Panc1 (cell line): ENCODE results near the gene BLCAP. TPM values are rescaled to one million over a fixed set of nuclear protein-coding genes. Genes with fewer than 3 reads are reported as not detected.

Experiments used
- ATAC-seq: fragments of 200-7000 bp; cut with Tn5 transposase; 2 replicates; pipeline ENCODE4 v1.9.1; 2020; ENCODE audit warnings: mild to moderate bottlenecking, moderate library complexity
- BruUV-seq: library from RNA; stranded (reverse); fragments of 400-500 nt; replicated peaks from 2 replicates; lab custom pipeline; 2021; lab: Mats Ljungman, UMichigan
- CTCF ChIA-PET: fragments of 300-600 bp; sonication (Branson Sonifier 250); formaldehyde crosslinking; loops from one replicate; lab custom pipeline; 2022; ENCODE audit warnings: antibody characterized with exemption; lab: Charles Lee
- POLR2A ChIA-PET: fragments of 300-600 bp; sonication (Branson Sonifier 250); formaldehyde crosslinking; loops from one replicate; lab custom pipeline; 2022; ENCODE audit warnings: antibody characterized with exemption; lab: Charles Lee
- DNase-seq: peaks from one replicate; pipeline ENCODE4 v3.0.0-alpha.2; 2010; ENCODE audit warnings: low read depth, low spot score
- H3K27ac ChIP-seq: 2 replicates; pipeline ENCODE4 v1.5.1; 2011; ENCODE audit warnings: mild to moderate bottlenecking, low read length, inconsistent platforms
- H3K27me3 ChIP-seq: fragments of 200-500 bp; sonication (Bioruptor generic); 2 replicates; pipeline ENCODE4 v1.6.0; 2014; ENCODE audit warnings: low read length, inconsistent platforms; ENCODE audit not compliant: control insufficient read depth, insufficient read depth
- H3K36me3 ChIP-seq: fragments of 200-500 bp; sonication (Bioruptor generic); 2 replicates; pipeline ENCODE4 v1.5.1; 2014; ENCODE audit warnings: inconsistent platforms, mild to moderate bottlenecking, low read length, moderate library complexity; ENCODE audit not compliant: control insufficient read depth, insufficient read depth
- H3K4me1 ChIP-seq: 2 replicates; pipeline ENCODE4 v1.5.1; 2011; ENCODE audit warnings: inconsistent platforms, mild to moderate bottlenecking, low read length, moderate library complexity; ENCODE audit not compliant: control insufficient read depth, insufficient read depth
- H3K4me3 ChIP-seq, 2 experiments: 2 replicates each; pipeline ENCODE4 v1.5.1; 2011 to 2012; ENCODE audit warnings: low read depth in 2 of 2, low read length in 2 of 2, mild to moderate bottlenecking in 2 of 2, inconsistent platforms in 1 of 2, moderate library complexity in 1 of 2
- H3K9me3 ChIP-seq: fragments of 200-500 bp; sonication (Bioruptor generic); 2 replicates; pipeline ENCODE4 v1.5.1; 2014; ENCODE audit warnings: low read depth, mild to moderate bottlenecking, inconsistent platforms, low read length, moderate library complexity; ENCODE audit not compliant: control insufficient read depth, insufficient read depth
- CTCF ChIP-seq: fragments of 450-650 bp; IDR thresholded peaks from 2 replicates; pipeline ENCODE4 v1.5.1; 2017; ENCODE audit warnings: mild to moderate bottlenecking
- POLR2AphosphoS5 ChIP-seq: IDR thresholded peaks from 2 replicates; pipeline ENCODE4 v1.6.1; 2012; ENCODE audit warnings: mild to moderate bottlenecking, low read depth, low read length, moderate library complexity
- REST ChIP-seq, 2 experiments: IDR thresholded peaks; 2 replicates each; pipeline ENCODE4 v1.6.1; 2011 to 2012; ENCODE audit warnings: low read depth in 2 of 2, control low read depth in 1 of 2, low read length in 1 of 2, mild to moderate bottlenecking in 1 of 2, moderate library complexity in 1 of 2; ENCODE audit not compliant: insufficient read depth in 1 of 2
- SIN3A ChIP-seq: IDR thresholded peaks from 2 replicates; pipeline ENCODE4 v1.6.1; 2012; ENCODE audit warnings: low read depth, mild to moderate bottlenecking, low read length, moderate library complexity, borderline replicate concordance; ENCODE audit not compliant: insufficient read depth
- TCF7L2 ChIP-seq: IDR thresholded peaks from 2 replicates; pipeline ENCODE4 v1.6.1; 2011; ENCODE audit warnings: mild to moderate bottlenecking, low read depth, low read length, inconsistent platforms
- in situ Hi-C: cut with HindIII; loops from 2 replicates; pipeline ENCODE4 v1.10.0; 2016; ENCODE audit warnings: low sequenced_read_pairs, low pct_unique_long_range_greater_than_20kb
- intact Hi-C: fragments of 100-400 bp; cut with micrococcal nuclease; formaldehyde crosslinking; loops from one replicate; pipeline ENCODE4 v1.10.0; 2022; ENCODE audit not compliant: unreplicated experiment
- total RNA-seq: library from RNA; stranded (reverse); gene quantifications from one replicate; pipeline ENCODE4 v1.2.1, GENCODE V29; 2021; ENCODE audit not compliant: unreplicated experiment

Gene BLCAP
- total RNA-seq, 1 experiment from 2014 or later: 50.1 TPM

- in situ Hi-C loops (no loop called here), intact Hi-C loops (no loop called here)
- BruUV-seq: no TSS peak
- ChIA-PET POLR2A (no interaction called here), CTCF (no interaction called here)
- Histone ChIP-seq H3K27ac (no peak overlapping the region), H3K36me3 (peaks cover 5% of the 10 kb centered on the region; the same call in 1 of the 2 replicates), H3K9me3 (no peaks in the 10 kb centered on the region), H3K4me3 (no peak overlapping the region), H3K27me3 (no peaks in the 10 kb centered on the region), H3K4me1 (peaks cover 12% of the 10 kb centered on the region)
- TF ChIP-seq TCF7L2 (no peak), REST (IDR thresholded peaks at IDR 0.05; ENCODE audit: insufficient read depth in 1 of 2, low read depth in 2 of 2, low read length in 1 of 2) (no peak), SIN3A (no peak), POLR2AphosphoS5 (no peak), CTCF (no peak)
- DNase-seq: no peak
- ATAC-seq: no peak
These were observed 3.6 kb downstream of the BLCAP start for GRCh38 chr20:37523911-37524700.

GRCh38 chr20:37523012-37523391, 4.7 kb downstream of the BLCAP start:
- ATAC-seq: no peak
- CTCF ChIA-PET: no interaction called here
- no peak for TF ChIP-seq POLR2AphosphoS5
- TF ChIP-seq TCF7L2: no peak
- no peak for TF ChIP-seq SIN3A
- Histone ChIP-seq H3K27ac (no peak overlapping the region), H3K4me1 (peaks cover 7% of the 10 kb centered on the region), H3K27me3 (no peaks in the 10 kb centered on the region), H3K4me3 (no peak overlapping the region), H3K36me3 (peaks cover 2% of the 10 kb centered on the region; the same call in 1 of the 2 replicates), H3K9me3 (no peaks in the 10 kb centered on the region)
- in situ Hi-C loops (no loop called here), intact Hi-C loops (no loop called here)
- no TSS peak for BruUV-seq
- POLR2A ChIA-PET: no interaction called here
- DNase-seq: no peak
